GM19023 (cell line): Measurements from ENCODE around the gene CAGE1.

ENCODE experiments used
- ATAC-seq: cut with Tn5 transposase; IDR thresholded peaks from one replicate; pipeline ENCODE4 v1.9.1; 2021; ENCODE audit warnings: mild to moderate bottlenecking, moderate library complexity; ENCODE audit not compliant: unreplicated experiment

The CAGE1 gene

DNA sequence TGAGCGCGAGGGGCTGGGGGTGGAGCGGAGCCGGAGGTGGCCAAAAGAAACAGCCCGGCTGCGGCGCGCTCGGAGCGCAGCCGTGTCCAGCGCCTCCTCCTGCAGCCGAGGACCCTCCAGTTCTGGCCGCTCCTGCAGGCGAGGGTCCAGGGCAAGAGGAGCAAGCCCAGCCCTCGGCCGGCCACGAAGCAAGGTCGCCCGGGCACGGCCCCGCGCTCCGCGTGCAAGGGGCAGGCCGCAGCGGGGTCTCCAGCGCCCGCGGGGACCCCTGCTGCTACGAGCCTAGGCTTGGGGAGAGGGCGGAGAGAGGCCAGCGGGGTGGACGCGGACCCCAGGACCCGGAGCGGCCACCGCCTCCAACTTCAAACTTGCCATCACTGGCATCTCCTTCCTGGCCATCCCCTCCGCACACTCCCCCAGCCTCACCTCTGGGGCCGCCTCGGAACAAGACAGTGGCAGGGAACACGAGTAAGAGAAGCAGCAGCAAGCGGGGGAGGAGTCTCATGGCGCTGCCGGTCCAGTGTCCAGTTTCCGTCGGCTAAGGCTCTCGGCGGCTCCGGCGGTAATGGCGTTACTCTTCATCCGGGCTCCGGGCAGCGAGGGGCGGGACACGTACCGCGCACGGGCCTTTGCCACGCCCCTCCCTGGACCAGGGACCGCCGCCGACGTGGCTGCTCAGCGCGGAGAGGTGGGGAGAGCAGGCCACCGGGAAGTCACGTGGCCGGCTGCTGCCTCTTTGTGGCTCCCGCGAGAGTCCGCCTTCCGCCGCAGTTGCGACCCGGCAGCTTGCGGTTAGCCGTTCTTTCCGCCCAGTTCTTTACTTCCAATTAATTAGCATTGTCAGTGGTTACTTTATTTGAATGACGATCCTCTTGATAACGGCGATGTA is 76.7 kb downstream of the CAGE1 start, which contains the start of gene SSR1:
SSR1 (minus strand) TSS at position 584 of the 889 bp plus-strand sequence; CDS start at position 505, 79 bp downstream.
- peak; percentile 98 for ATAC-seq

DNA sequence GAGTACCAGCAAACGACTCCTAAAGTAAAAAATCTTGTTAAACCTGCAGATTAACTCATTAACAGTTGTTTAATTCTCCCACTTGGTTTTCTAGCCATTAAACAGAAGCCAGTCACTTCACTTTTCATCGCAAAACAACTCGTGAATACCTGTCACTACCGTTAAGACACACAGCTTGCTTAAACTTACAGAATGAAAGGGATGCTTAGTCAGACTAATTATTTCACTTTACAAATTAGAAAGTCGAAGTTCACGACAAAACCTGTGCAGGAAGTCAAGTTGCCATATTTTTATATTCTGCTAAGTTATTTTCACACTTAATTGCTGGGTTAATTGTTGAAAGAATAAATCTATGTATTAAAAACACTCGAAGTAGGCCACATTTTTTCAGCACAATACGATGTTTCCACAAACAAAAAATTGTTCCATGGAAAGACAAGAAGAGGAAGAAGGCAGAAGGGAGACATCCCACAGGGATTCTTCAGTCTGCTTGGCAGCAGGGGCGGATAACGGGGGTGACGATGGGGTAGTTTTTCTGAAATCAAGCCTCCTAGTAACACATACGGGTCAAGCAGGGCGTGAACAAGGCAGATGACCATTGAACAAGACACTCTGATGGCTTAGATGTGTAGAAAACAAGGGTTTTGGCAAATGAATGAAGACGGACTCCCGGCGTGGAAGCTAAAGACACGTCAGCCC is 77.5 kb downstream of the CAGE1 start:
- peak; percentile 2 for ATAC-seq

DNA sequence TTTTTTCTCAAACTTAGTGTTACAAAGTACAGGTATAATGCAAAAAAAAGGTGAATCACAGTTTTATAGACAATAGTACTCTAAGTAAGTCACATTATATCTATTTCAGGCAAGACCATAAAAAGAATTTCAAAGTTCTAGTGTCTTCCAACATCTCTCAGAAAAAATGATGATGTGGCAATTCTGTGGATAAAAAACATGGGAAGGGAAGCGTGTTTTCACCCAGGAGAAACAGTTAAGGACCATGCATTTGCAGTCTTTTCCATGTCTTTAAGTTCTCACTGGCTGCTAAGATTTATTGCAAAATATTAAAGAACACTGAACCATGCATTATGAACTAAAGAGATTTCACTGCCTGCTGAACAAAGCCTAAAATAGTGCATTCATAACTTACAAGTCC is 78.4 kb downstream of the CAGE1 start:
- ATAC-seq = no peak

DNA sequence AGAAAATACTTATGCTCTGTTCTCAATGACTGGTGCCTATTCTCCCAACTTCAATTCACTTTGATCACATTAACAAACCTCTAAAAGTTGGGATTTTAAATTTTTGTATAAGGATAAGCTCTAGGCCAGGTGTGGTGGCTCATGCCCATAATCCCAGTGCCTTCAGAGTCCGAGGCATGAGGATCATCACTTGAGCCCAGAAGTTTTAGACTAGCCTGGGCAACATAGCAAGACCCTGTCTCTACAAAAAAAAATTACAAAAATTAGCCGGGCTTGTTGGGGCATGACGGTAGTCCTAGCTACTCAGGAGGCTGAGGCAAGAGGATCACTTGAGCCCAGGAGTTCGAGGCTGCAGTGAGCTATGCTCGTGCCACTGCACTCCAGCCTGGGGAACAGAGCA is 80.5 kb downstream of the CAGE1 start:
- ATAC-seq = no peak

DNA sequence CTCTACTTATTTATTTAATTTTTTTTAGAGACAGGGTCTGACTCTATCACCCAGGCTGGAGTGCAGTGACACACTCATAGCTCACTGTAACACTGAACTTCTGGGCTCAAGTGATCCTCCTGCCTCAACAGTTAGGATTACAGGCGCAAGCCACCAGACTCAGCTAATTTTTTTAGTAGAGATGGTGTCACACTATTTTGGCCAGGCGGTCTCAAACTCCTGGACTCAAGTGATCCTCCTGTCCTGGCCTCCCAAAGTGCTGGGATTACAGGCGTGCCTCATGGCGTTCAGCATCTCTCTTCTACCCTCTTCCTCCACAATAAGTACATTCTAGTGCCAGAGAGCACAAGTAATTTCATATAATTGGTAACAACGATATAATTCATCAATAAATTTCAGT is 82.0 kb downstream of the CAGE1 start:
- no peak for ATAC-seq

DNA sequence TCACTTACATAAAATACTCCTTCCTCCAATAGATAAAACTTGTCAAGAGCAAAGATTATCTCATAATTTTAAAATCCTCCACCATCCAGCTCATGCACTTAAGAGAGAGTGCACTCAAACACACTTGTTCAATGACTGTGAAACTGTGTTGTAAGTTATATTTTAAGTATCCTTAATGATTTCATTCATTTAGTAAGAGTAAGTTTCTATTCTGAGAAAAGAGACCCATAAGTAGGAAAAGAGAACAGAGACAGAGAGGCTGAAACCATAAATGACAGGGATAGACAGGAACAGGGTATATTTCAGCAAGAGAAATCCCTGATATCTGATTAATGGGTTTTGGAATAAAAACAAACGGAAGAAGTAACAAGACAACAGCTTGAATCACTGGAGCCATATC is 84.7 kb downstream of the CAGE1 start:
- ATAC-seq = no peak

DNA sequence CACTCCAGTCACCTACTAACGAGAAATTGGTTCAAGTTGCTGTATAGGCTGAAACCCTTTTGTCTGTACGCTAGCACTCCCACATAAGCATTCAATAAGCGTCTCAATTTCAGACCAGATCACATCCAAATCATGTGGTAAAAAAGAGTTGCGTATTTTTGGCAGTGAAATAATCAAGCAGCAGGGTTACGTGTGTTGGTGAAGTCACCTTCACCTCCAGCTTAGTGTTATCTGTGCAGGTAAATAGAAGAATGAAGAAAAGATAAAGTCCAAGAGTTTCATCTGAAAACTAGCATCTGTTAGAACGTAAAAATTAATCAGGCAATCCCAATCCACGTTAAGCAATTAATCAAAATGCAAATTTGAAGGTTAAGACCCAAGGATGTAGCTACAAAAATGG is 87.8 kb downstream of the CAGE1 start:
- no peak for ATAC-seq

DNA sequence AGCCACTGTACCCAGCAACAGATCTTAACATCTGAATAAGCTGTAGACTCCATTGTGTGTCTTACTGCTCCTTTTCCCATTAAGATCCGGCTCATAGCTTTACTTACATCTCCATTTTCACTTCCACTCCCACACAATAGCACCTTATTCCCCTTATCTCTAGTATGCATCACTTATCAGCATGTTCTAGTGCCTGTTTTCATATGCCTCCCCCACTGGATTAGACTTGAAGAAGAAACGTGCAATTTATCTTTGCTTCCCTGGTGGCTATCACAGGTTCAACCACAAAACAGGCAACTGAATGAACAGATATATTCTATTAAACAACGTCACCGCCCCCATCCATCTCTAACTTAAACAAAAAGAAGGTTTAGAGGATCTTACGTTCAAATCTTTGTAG is 88.6 kb downstream of the CAGE1 start:
- ATAC-seq = no peak

DNA sequence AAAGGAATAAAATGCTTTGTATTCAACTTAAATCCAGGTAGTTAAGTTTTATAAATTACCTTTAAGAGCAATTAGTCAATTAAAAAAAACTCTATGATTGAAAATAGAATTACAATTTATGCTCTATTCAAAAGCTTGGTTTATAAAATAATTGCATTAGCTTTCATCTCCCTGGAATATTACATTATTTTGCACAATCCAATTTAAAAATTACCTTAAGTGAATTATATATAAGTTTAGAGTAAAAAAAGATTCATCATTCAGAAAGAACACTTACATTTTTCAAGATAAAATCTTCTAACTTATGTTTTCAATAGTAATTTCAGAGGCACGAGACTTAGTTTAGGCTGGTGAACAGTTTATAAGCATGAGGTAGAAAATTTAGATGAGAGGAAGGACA is 91.4 kb downstream of the CAGE1 start:
- ATAC-seq = no peak

DNA sequence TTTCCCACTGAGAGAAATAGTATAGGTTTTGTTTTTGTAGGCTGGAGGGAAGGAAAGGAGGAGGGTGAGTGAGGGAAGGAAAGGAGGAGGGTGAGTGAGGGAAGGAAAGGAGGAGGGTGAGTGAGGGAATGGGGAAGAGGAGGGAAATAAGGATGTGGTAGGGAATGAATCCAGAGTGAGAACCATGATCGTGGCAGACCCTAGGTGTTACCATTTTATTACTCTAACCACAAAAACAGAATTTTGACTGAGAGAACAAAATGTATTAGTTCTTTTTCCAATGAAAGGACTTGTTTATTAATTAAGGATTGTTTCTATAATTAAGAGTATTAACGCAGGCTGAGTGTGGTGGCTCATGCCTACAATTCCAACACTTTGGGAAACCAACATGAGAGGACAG is 92.9 kb downstream of the CAGE1 start:
- ATAC-seq = no peak

DNA sequence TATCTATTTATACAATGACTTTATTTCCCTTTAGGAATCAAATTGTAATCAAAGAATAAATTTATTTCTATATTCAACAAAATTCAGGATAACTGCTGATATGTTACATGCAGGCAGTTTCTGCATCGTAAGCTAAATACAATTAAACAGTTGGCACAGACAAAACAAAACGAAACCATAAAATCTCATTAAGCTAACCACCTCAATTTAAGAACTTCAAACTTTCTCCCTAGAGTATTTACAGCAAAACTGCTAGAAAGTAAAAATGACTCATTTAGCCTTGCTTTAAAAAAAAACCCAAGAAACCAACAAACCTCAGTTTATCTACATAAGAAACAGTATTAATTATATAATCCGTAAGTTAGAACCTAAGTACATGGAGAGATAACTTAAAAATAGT is 93.6 kb downstream of the CAGE1 start:
- ATAC-seq = no peak

DNA sequence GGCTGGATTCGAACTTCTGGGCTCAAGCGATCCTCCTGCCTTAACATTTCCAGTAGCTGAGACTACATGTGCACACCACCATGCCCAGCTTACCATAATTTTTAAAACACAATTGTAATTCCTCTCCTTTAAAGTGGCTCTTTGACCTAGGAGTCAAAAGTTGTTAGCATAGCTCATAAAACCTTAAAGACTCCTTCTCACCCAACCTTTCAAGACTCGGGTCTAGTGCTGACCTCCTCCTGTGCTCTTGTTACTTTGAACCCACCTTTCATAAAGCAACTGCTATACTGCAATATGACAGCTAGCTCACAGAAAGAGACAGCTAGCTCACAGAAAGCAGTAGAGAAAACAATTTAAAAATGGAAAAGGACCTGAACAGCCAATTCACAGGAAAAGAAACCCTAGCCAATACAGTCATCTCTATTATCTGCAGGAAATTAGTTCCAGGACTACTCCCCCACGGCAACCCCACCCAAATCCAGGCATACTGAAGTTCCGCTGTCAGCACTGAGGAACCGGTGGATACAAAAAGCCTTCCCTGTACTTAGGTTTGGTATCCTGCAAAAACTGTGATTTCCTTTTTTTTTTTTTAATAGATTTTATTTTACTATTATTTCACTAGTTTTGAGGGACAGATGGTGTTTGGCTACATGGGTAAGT is 96.8 kb downstream of the CAGE1 start:
- ATAC-seq = no peak

DNA sequence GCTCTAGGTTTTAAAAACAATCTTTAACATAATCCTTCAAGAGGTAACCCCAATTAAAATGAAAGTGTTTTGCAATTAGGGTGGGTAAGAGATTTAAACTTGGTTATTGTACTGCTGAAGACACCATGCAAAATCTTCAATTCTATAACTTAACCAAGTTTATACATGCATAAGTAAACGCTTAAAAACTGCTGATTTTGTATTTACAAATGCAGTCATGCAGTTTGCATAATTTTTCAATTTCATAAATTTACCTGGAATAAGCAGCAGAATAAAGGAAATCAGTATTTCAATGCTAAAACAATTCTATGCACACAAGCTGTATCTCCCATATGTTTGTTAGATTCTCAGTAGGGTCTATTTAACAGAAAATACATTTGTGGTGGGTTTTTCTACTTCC is 99.5 kb downstream of the CAGE1 start:
- ATAC-seq = no peak

DNA sequence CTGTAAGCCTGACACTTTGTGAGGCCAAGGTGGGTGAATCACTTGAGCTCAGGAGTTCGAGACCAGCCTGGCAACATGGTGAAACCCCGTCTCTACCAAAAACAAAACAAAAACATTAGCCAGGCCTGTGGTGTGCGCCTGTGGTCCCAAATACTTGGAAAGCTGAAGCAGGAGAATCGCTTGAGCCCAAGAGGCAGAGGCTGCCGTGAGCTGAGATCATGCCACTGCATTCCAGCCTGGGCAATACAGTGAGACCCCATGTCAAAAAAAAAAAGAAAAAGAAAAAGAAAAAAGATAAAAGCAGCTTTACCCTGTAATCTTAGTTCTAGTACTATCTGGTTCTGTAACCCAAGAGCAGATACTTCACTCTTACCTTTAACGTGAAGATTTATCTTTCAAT is 104.1 kb downstream of the CAGE1 start:
- ATAC-seq = no peak

DNA sequence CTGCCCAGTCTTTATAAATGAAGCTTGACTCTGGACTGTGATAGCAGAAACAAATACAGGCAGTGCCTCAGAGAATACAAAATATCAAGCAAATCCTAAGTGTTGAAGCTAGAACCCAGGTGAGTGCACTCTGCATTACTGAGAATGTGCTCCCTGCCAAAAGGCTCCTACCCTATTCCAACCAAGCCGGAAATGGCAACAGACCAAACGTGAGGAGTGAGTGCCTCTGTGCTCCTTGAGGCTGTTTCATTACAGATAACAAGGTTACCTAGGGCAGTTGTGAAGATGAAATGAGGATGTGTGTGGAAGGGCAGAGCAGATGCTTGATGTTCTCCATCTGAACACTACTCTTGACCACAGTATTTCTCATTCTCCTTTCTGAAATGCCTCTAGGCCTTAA is 105.9 kb downstream of the CAGE1 start:
- no peak for ATAC-seq

DNA sequence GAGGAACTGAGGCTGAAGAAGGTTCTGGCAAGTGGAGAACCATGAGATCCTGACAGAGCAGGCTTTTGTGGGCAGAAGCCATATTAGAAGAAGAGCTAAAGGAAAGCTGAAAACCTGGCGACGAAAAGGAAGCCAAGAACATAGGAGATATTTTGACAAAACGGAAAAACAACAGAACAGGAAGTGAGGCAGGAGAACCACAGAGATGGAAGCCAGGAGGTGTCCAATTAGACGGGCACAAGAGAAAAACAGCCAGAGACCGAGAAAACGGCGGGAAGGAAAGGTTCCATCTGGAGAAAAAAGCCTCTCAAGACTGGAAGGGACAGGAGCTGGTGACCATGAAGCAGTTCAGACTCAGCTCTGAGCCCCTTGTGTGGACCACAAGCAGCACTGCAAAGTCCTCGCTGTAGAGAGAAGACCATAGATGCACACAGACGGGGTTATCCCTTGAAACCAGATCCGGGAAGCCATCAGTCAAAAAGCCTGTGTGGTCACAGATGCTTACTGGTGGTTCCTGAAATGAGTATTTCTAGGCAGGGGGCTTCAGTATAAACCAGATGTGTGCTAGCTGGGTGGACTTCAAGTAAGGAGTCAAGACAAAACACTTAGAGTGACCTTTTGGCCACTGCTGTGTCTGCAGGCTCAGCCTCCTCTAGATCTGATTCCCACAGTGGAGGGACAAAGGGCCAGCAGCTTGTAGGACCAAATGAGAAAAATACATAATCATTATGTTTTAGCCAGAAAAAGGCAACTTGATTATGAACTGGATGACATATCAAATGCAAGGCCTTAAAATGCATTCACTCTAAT is 107.2 kb downstream of the CAGE1 start:
- ATAC-seq = no peak
